Hepatocyte (in vitro differentiated cells): Measurements from ENCODE around the gene IPO5. TPM values are rescaled to one million over a fixed set of nuclear protein-coding genes. Genes with fewer than 3 reads are reported as not detected.

Experiments used
- DNase-seq: peaks from one replicate; pipeline ENCODE4 v3.0.0-alpha.2; 2016; ENCODE audit warnings: low spot score
- H2AFZ ChIP-seq: fragments of 200-600 bp; sonication (generic); 2 replicates; pipeline ENCODE4 v1.6.0; 2016; ENCODE audit warnings: antibody characterized with exemption, mild to moderate bottlenecking
- H3K27ac ChIP-seq: fragments of 200-600 bp; sonication (generic); 2 replicates; pipeline ENCODE4 v1.5.1; 2016; ENCODE audit warnings: mild to moderate bottlenecking
- H3K27me3 ChIP-seq: fragments of 200-600 bp; sonication (generic); 2 replicates; pipeline ENCODE4 v1.6.1; 2016
- H3K36me3 ChIP-seq: fragments of 200-600 bp; sonication (generic); replicated peaks from 2 replicates; pipeline ENCODE4 v1.5.1; 2016; ENCODE audit warnings: low read depth; ENCODE audit not compliant: insufficient read depth
- H3K4me1 ChIP-seq: fragments of 200-600 bp; sonication (generic); 2 replicates; pipeline ENCODE4 v1.5.1; 2016; ENCODE audit warnings: mild to moderate bottlenecking, moderate library complexity; ENCODE audit not compliant: insufficient read depth
- H3K4me2 ChIP-seq: fragments of 200-600 bp; sonication (generic); 2 replicates; pipeline ENCODE4 v1.6.0; 2016
- H3K4me3 ChIP-seq: fragments of 200-600 bp; sonication (generic); 2 replicates; pipeline ENCODE4 v1.5.1; 2016; ENCODE audit warnings: mild to moderate bottlenecking
- H3K79me2 ChIP-seq: fragments of 200-600 bp; sonication (generic); 2 replicates; pipeline ENCODE4 v1.6.0; 2017; ENCODE audit warnings: mild to moderate bottlenecking
- H3K9me2 ChIP-seq: fragments of 200-600 bp; sonication (generic); replicated peaks from 2 replicates; pipeline ENCODE4 v1.6.0; 2017; ENCODE audit warnings: mild to moderate bottlenecking; ENCODE audit not compliant: insufficient read depth
- H3K9me3 ChIP-seq: fragments of 200-600 bp; sonication (generic); 2 replicates; pipeline ENCODE4 v1.5.1; 2016; ENCODE audit warnings: low read depth, mild to moderate bottlenecking
- H4K20me1 ChIP-seq: fragments of 200-600 bp; sonication (generic); 2 replicates; pipeline ENCODE4 v1.6.0; 2016; ENCODE audit warnings: mild to moderate bottlenecking; ENCODE audit not compliant: insufficient read depth, poor library complexity, severe bottlenecking
- CTCF ChIP-seq: fragments of 200-600 bp; sonication (generic); IDR thresholded peaks from 2 replicates; pipeline ENCODE4 v1.5.1; 2016; ENCODE audit warnings: antibody characterized with exemption, mild to moderate bottlenecking; ENCODE audit not compliant: poor library complexity
- EZH2 ChIP-seq: fragments of 200-600 bp; sonication (generic); IDR thresholded peaks from 2 replicates; pipeline ENCODE4 v1.6.1; 2016; ENCODE audit warnings: antibody characterized with exemption, mild to moderate bottlenecking, borderline replicate concordance
- EZH2phosphoT487 ChIP-seq: fragments of 200-600 bp; sonication (generic); IDR thresholded peaks from one replicate; pipeline ENCODE4 v1.6.1; 2018; ENCODE audit warnings: antibody characterized with exemption, mild to moderate bottlenecking, low read depth, moderate library complexity; ENCODE audit not compliant: unreplicated experiment, severe bottlenecking
- WGBS: methylation state at CpG from one replicate; pipeline ENCODE4 v1.1.6; 2016; ENCODE audit warnings: low lambda C conversion rate; ENCODE audit errors: missing lambda C conversion rate; 5-methylcytosine and 5-hydroxymethylcytosine counted together
- polyA plus RNA-seq: library from polyadenylated mRNA; unstranded; fragments of >200 nt; fragmentation: Nextera tagmentation; extraction: Ambion mirVana; gene quantifications from 2 replicates; pipeline ENCODE4 v1.2.1, GENCODE V29; 2016
- total RNA-seq: library from RNA; depleted of rRNA; stranded (reverse); fragments of >200 nt; gene quantifications from 2 replicates; pipeline ENCODE4 v1.2.3, GENCODE V29; 2014

The IPO5 gene
- total and polyA plus RNA-seq, 2 experiments from 2014 or later, result 34.1 to 104 TPM

GRCh38 chr13:97933776-97934175 lies 19.7 kb upstream of the IPO5 start:
- no peaks in the 10 kb centered on the region for H3K27me3 ChIP-seq
- no peak for DNase-seq
- H3K9me3 ChIP-seq, result no peaks in the 10 kb centered on the region
- no peak overlapping the region for H3K4me2 ChIP-seq
- no peaks in the 10 kb centered on the region for H3K4me1 ChIP-seq
- no peaks in the 10 kb centered on the region for H3K79me2 ChIP-seq
- TF ChIP-seq CTCF, result no peak
- TF ChIP-seq EZH2, result no peak
- TF ChIP-seq EZH2phosphoT487, result no peak
- H3K36me3 ChIP-seq, result no peaks in the 10 kb centered on the region
- no peak overlapping the region for H2AFZ ChIP-seq
- no peak overlapping the region for H3K4me3 ChIP-seq
- H3K27ac ChIP-seq, result no peak overlapping the region
- H4K20me1 ChIP-seq, result no peaks in the 10 kb centered on the region
- H3K9me2 ChIP-seq, result no peaks in the 10 kb centered on the region

GRCh38 chr13:97934590-97934989 lies 18.9 kb upstream of the IPO5 start:
- Histone ChIP-seq H3K4me1 (no peaks in the 10 kb centered on the region), H3K27me3 (no peaks in the 10 kb centered on the region), H3K9me2 (no peaks in the 10 kb centered on the region), H3K27ac (no peak overlapping the region), H3K79me2 (no peaks in the 10 kb centered on the region), H3K4me3 (no peak overlapping the region), H3K9me3 (no peaks in the 10 kb centered on the region), H2AFZ (no peak overlapping the region), H4K20me1 (no peaks in the 10 kb centered on the region), H3K4me2 (no peak overlapping the region), H3K36me3 (no peaks in the 10 kb centered on the region)
- 20% methylated on average over 5 of the region's 5 CpGs for WGBS
- DNase-seq, result no peak
- TF ChIP-seq CTCF, result no peak
- no peak for TF ChIP-seq EZH2phosphoT487
- no peak for TF ChIP-seq EZH2

GRCh38 chr13:97935071-97935470 lies 18.4 kb upstream of the IPO5 start:
- H3K4me3 ChIP-seq, result no peak overlapping the region
- no peak overlapping the region for H3K27ac ChIP-seq
- WGBS, result 49% methylated on average over 2 of the region's 2 CpGs
- H4K20me1 ChIP-seq, result no peaks in the 10 kb centered on the region
- no peaks in the 10 kb centered on the region for H3K79me2 ChIP-seq
- H3K27me3 ChIP-seq, result no peaks in the 10 kb centered on the region
- H2AFZ ChIP-seq, result no peak overlapping the region
- H3K36me3 ChIP-seq, result no peaks in the 10 kb centered on the region
- TF ChIP-seq EZH2, result no peak
- TF ChIP-seq CTCF, result no peak
- TF ChIP-seq EZH2phosphoT487, result no peak
- H3K4me2 ChIP-seq, result no peak overlapping the region
- no peak for DNase-seq
- no peaks in the 10 kb centered on the region for H3K4me1 ChIP-seq
- no peaks in the 10 kb centered on the region for H3K9me3 ChIP-seq
- H3K9me2 ChIP-seq, result no peaks in the 10 kb centered on the region

GRCh38 chr13:97936036-97936435 lies 17.4 kb upstream of the IPO5 start:
- Histone ChIP-seq H3K27me3 (no peaks in the 10 kb centered on the region), H2AFZ (no peak overlapping the region), H3K9me3 (no peaks in the 10 kb centered on the region), H3K4me2 (no peak overlapping the region), H3K4me1 (no peaks in the 10 kb centered on the region), H3K36me3 (no peaks in the 10 kb centered on the region), H3K79me2 (no peaks in the 10 kb centered on the region), H4K20me1 (no peaks in the 10 kb centered on the region), H3K27ac (no peak overlapping the region), H3K9me2 (no peaks in the 10 kb centered on the region), H3K4me3 (no peak overlapping the region)
- TF ChIP-seq CTCF (no peak), EZH2 (no peak), EZH2phosphoT487 (no peak)
- WGBS, result 60% methylated on average over 3 of the region's 3 CpGs
- DNase-seq, result no peak
